Bronchial epithelial cell (primary cell): ENCODE results near the gene TMEM154. TPM values are rescaled to one million over a fixed set of nuclear protein-coding genes. Genes with fewer than 3 reads are reported as not detected.

Source experiments
- DNase-seq: peaks from one replicate; pipeline ENCODE4 v3.0.0-alpha.2; 2010; ENCODE audit warnings: low read depth
- FAIRE-seq: peaks from 2 replicates; lab custom pipeline; 2011; peaks lifted over from hg19 to GRCh38; lab: Jason Lieb, UNC
- H3K27me3 ChIP-seq: 2 replicates; pipeline ENCODE4 v1.5.1; 2011; ENCODE audit warnings: low read length; ENCODE audit not compliant: control insufficient read depth, insufficient read depth
- H3K36me3 ChIP-seq: 2 replicates; pipeline ENCODE4 v1.5.1; 2011; ENCODE audit warnings: low read length; ENCODE audit not compliant: control insufficient read depth, insufficient read depth
- H3K4me3 ChIP-seq: 2 replicates; pipeline ENCODE4 v1.5.1; 2011; ENCODE audit warnings: mild to moderate bottlenecking, low read depth, low read length, control low read depth
- CTCF ChIP-seq: IDR thresholded peaks from 2 replicates; pipeline ENCODE4 v1.5.1; 2011; ENCODE audit warnings: mild to moderate bottlenecking, moderate library complexity, low read length, control low read depth, inconsistent platforms; ENCODE audit not compliant: insufficient read depth, severe bottlenecking
- total RNA-seq: library from RNA; depleted of rRNA; stranded (reverse); fragments of >200 nt; gene quantifications from 2 replicates; pipeline ENCODE4 v1.2.1, GENCODE V29; 2014

TMEM154 gene
- total RNA-seq, 1 donor from 2014 or later: 22.4 TPM

GRCh38 chr4:152655272-152656129 lies 24.3 kb downstream of the TMEM154 start:
- FAIRE-seq: peak; percentile 95
- peak; percentile 94 for DNase-seq
- Histone ChIP-seq H3K4me3 (no peak overlapping the region), H3K36me3 (peaks cover 5% of the 10 kb centered on the region), H3K27me3 (no peaks in the 10 kb centered on the region)
- peak; percentile 41 for TF ChIP-seq CTCF

DNA sequence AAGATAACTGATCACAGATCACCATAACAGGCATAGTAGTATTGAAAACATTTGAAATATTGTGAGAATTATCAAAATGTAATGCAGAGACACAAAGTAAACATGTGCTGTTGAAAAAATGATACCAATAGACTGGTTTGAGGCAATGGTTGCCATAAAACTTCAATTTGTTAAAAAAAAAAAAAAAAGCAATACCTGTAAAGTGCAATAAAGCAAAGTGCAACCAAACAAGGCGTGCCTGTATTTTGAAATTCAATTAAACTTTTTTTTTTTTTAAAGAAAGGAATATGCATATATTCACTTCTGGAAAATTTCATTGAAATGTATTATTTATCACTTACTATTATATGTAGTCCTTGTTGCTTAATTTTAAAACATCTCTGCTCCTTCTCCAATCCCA lies 27.7 kb downstream of the TMEM154 start:
- Histone ChIP-seq H3K4me3 (no peak overlapping the region), H3K36me3 (peaks cover 8% of the 10 kb centered on the region), H3K27me3 (no peaks in the 10 kb centered on the region)
- no peak for FAIRE-seq
- no peak for DNase-seq
- TF ChIP-seq CTCF: no peak

- H3K27me3 ChIP-seq: no peaks in the 10 kb centered on the region
- peaks cover 8% of the 10 kb centered on the region for H3K36me3 ChIP-seq
- FAIRE-seq: no peak
- no peak for DNase-seq
- no peak for TF ChIP-seq CTCF
- H3K4me3 ChIP-seq: no peak overlapping the region
These were observed 28.2 kb downstream of the TMEM154 start for GRCh38 chr4:152651473-152652060.

DNA sequence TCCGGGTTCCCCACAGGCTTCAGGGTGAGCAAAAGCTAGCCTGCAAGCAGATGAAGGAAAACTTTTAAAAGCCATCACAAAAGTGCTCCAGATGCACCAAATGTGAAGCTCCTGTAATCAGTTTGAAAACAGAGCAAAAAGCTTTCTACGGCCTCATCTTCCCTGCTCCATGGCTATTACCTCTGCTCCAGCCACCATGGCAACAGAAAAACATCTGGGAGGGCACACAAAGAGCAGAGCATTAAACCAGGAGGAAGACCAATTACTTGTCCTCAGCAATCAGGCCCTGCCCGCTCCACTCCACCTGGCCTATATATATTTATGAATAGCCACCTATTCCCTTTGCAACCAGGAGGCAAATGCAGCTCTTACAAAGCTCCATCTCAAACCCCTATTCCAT lies 33.6 kb downstream of the TMEM154 start:
- Histone ChIP-seq H3K36me3 (peaks cover 5% of the 10 kb centered on the region), H3K27me3 (no peaks in the 10 kb centered on the region), H3K4me3 (no peak overlapping the region)
- no peak for FAIRE-seq
- DNase-seq: no peak
- no peak for TF ChIP-seq CTCF

DNA sequence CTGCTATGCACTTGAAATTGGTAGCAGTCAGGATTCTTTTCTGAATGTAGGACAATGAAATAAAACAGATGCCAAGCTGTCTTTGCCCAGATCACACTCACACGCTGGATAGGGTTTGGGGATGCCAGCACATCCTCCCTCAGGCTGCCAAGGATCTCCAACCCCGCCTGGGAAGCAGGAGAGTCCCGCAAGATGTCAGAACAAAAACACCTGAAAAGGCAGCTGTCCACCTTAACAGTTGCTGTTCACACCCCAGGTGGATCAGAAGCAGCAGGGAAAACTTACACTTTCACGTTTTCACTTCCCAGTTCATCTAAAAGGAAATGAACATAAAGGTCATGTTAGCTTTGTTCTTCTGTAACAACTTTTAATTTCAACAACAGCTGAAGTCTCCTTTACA lies 35.7 kb downstream of the TMEM154 start:
- no peak for DNase-seq
- Histone ChIP-seq H3K36me3 (peaks cover 2% of the 10 kb centered on the region), H3K27me3 (no peaks in the 10 kb centered on the region), H3K4me3 (no peak overlapping the region)
- TF ChIP-seq CTCF: no peak
- no peak for FAIRE-seq
